Endothelial cell of umbilical vein (primary cell): ENCODE results near the gene AUTS2. TPM values are rescaled to one million over a fixed set of nuclear protein-coding genes. Genes with fewer than 3 reads are reported as not detected.

Experiments
- BruUV-seq: library from RNA; stranded (reverse); fragments of 400-500 nt; replicated peaks from 2 replicates; lab custom pipeline; 2021; lab: Mats Ljungman, UMichigan
- CTCF ChIA-PET: fragments of 300-600, 350-600 bp; sonication (Branson Sonifier 250); formaldehyde crosslinking; loops from one replicate; lab custom pipeline; 2021; ENCODE audit warnings: antibody characterized with exemption, inconsistent platforms; lab: Charles Lee
- POLR2A ChIA-PET: fragments of 300-600, 350-600 bp; sonication (Branson Sonifier 250); formaldehyde crosslinking; loops from one replicate; lab custom pipeline; 2021; ENCODE audit warnings: antibody characterized with exemption, inconsistent platforms; lab: Charles Lee
- DNase-seq: peaks from one replicate; pipeline ENCODE4 v3.0.0-alpha.2; 2011; ENCODE audit warnings: low read depth, low spot score
- FAIRE-seq: peaks from 2 replicates; lab custom pipeline; 2011; peaks lifted over from hg19 to GRCh38; lab: Jason Lieb, UNC
- H2AFZ ChIP-seq: 2 replicates; pipeline ENCODE4 v1.6.0; 2012; ENCODE audit warnings: low read depth, low read length, control low read depth, inconsistent platforms
- H3K27ac ChIP-seq: 2 replicates; pipeline ENCODE4 v1.5.1; 2011; ENCODE audit warnings: low read depth, mild to moderate bottlenecking, control low read depth, low read length, moderate library complexity; ENCODE audit not compliant: insufficient read depth
- H3K27me3 ChIP-seq, 2 experiments: 2 replicates each; pipeline versions ENCODE4 v1.6.0 to v1.6.1; 2011; ENCODE audit warnings: low read length in 2 of 2, mixed read lengths in 1 of 2; ENCODE audit not compliant: control insufficient read depth in 2 of 2, insufficient read depth in 2 of 2
- H3K36me3 ChIP-seq, 2 experiments: 2 replicates in 1 of 2; 3 replicates in 1 of 2; pipeline ENCODE4 v1.5.1; 2011; ENCODE audit warnings: low read length in 2 of 2, mild to moderate bottlenecking in 1 of 2, moderate library complexity in 1 of 2; ENCODE audit not compliant: control insufficient read depth in 2 of 2, insufficient read depth in 2 of 2; ENCODE audit errors: extremely low read depth in 1 of 2
- H3K4me1 ChIP-seq: 3 replicates; pipeline ENCODE4 v1.5.1; 2011; ENCODE audit warnings: mild to moderate bottlenecking, low read length; ENCODE audit not compliant: control insufficient read depth, insufficient read depth; ENCODE audit errors: extremely low read depth
- H3K4me2 ChIP-seq: 2 replicates; pipeline ENCODE4 v1.6.1; 2011; ENCODE audit warnings: low read length, control low read depth, mixed read lengths; ENCODE audit not compliant: insufficient read depth
- H3K4me3 ChIP-seq, 3 experiments: fragments of 200-600 bp in 1 of 3; sonication (generic), shearing (Covaris generic) in 1 of 3; replicated peaks in 1 of 3; 2 replicates each; pipeline ENCODE4 v1.5.1; 2011 to 2016; ENCODE audit warnings: control low read depth in 3 of 3, low read length in 3 of 3, mild to moderate bottlenecking in 2 of 3, inconsistent platforms in 1 of 3, low read depth in 1 of 3, moderate library complexity in 1 of 3; ENCODE audit not compliant: insufficient read depth in 1 of 3
- H3K79me2 ChIP-seq: 2 replicates; pipeline ENCODE4 v1.6.0; 2012; ENCODE audit warnings: low read length, inconsistent platforms; ENCODE audit not compliant: control insufficient read depth, insufficient read depth
- H3K9ac ChIP-seq: replicated peaks from 2 replicates; pipeline ENCODE3; 2011; ENCODE audit warnings: low read length, control low read depth; ENCODE audit not compliant: insufficient read depth; ENCODE audit errors: extremely low read depth
- H3K9me1 ChIP-seq: replicated peaks from 3 replicates; pipeline ENCODE4 v1.6.0; 2011; ENCODE audit warnings: mild to moderate bottlenecking, low read length; ENCODE audit not compliant: control insufficient read depth, insufficient read depth; ENCODE audit errors: extremely low read depth
- H3K9me3 ChIP-seq: replicated peaks from 2 replicates; pipeline ENCODE4 v1.5.1; 2012; ENCODE audit warnings: low read length, inconsistent platforms; ENCODE audit not compliant: control insufficient read depth, insufficient read depth
- H4K20me1 ChIP-seq: replicated peaks from 2 replicates; pipeline ENCODE3; 2011; ENCODE audit warnings: mild to moderate bottlenecking, low read length; ENCODE audit not compliant: control insufficient read depth, insufficient read depth; ENCODE audit errors: extremely low read depth
- CTCF ChIP-seq, 2 donors: IDR thresholded peaks; 1 replicate in 1 of 2; 2 replicates in 1 of 2; pipeline ENCODE4 v1.5.1; 2011; ENCODE audit warnings: low read length in 2 of 2, mild to moderate bottlenecking in 2 of 2, moderate library complexity in 2 of 2, control low read depth in 1 of 2, inconsistent platforms in 1 of 2, low read depth in 1 of 2; ENCODE audit not compliant: insufficient read depth in 1 of 2; ENCODE audit errors: extremely low read depth in 1 of 2
- EZH2 ChIP-seq: IDR thresholded peaks from 2 replicates; pipeline ENCODE4 v1.6.1; 2012; ENCODE audit warnings: borderline replicate concordance, low read depth, mild to moderate bottlenecking, moderate library complexity, low read length, inconsistent platforms; ENCODE audit not compliant: severe bottlenecking
- FOS ChIP-seq: IDR thresholded peaks from 2 replicates; pipeline ENCODE4 v1.6.1; 2011; ENCODE audit warnings: mild to moderate bottlenecking, low read length, moderate library complexity, borderline replicate concordance; ENCODE audit not compliant: insufficient read depth
- GATA2 ChIP-seq: IDR thresholded peaks from 2 replicates; pipeline ENCODE4 v1.7.0; 2011; ENCODE audit warnings: low read depth, mild to moderate bottlenecking, moderate library complexity, mixed read lengths, low read length; ENCODE audit not compliant: insufficient read length, insufficient read depth
- JUN ChIP-seq: IDR thresholded peaks from 2 replicates; pipeline ENCODE4 v1.6.1; 2011; ENCODE audit warnings: borderline replicate concordance, low read depth; ENCODE audit not compliant: insufficient read length, insufficient read depth
- MAX ChIP-seq: IDR thresholded peaks from 2 replicates; pipeline ENCODE4 v1.6.1; 2011; ENCODE audit not compliant: insufficient read depth, insufficient read length
- MYC ChIP-seq: IDR thresholded peaks from one replicate; pipeline ENCODE4 v1.6.1; 2011; ENCODE audit warnings: mild to moderate bottlenecking, low read depth, low read length
- POLR2A ChIP-seq: IDR thresholded peaks from 2 replicates; pipeline ENCODE4 v1.6.1; 2012; ENCODE audit warnings: low read depth, mild to moderate bottlenecking, control low read depth, low read length
- POLR2AphosphoS5 ChIP-seq: IDR thresholded peaks from 2 replicates; pipeline ENCODE4 v1.6.1; 2012; ENCODE audit warnings: low read depth, mild to moderate bottlenecking, control low read depth, low read length, moderate library complexity; ENCODE audit not compliant: insufficient read depth
- dilution Hi-C: fragments of 300-500 bp; cut with MboI; formaldehyde crosslinking; loops from one replicate; pipeline ENCODE4 v1.15.0; 2019; ENCODE audit warnings: low sequenced_read_pairs; ENCODE audit not compliant: extremely low pct_ligation_motif_present
- intact Hi-C: fragments of 100-400 bp; cut with micrococcal nuclease; formaldehyde crosslinking; loops from one replicate; pipeline ENCODE4 v1.10.0; 2022
- polyA plus RNA-seq, 4 experiments: library from polyadenylated mRNA; depleted of rRNA in 3 of 4; stranded (reverse) in 3 of 4; unstranded in 1 of 4; fragments of >200 nt; gene quantifications; 2 replicates each; pipeline versions ENCODE4 v1.2.1 to v1.2.3, GENCODE V29; 2011 to 2012; ENCODE audit warnings: missing spikeins in 1 of 4
- total RNA-seq: library from RNA; stranded (reverse); gene quantifications from 2 replicates; pipeline ENCODE4 v1.2.3, GENCODE V29; 2021

Gene AUTS2
- total and polyA plus RNA-seq, 2 donors (not counting 3 experiments of a cell fraction or from before 2014, with no cell fraction given): 0.59 to 8.0 TPM

GRCh38 chr7:70512761-70513160 is 914.5 kb downstream of the AUTS2 start:
- DNase-seq (no peak), FAIRE-seq (no peak)
- Histone ChIP-seq H3K9me1 (no peaks in the 10 kb centered on the region), H3K27ac (no peak overlapping the region), H2AFZ (no peak overlapping the region), H3K36me3 (no peaks in the 10 kb centered on the region), H3K9ac (no peak overlapping the region), H3K27me3 (no peaks in the 10 kb centered on the region), H3K4me3 (no peak overlapping the region), H3K9me3 (peaks cover 4% of the 10 kb centered on the region), H3K4me1 (no peaks in the 10 kb centered on the region), H3K4me2 (no peak overlapping the region), H4K20me1 (no peaks in the 10 kb centered on the region), H3K79me2 (no peaks in the 10 kb centered on the region)
- dilution Hi-C loops (no loop called here), intact Hi-C loops (no loop called here)
- CTCF ChIA-PET: no interaction called here
- BruUV-seq: no TSS peak
- no peak for TF ChIP-seq MAX
- TF ChIP-seq EZH2: no peak
- no peak for TF ChIP-seq FOS
- no peak for TF ChIP-seq JUN
- TF ChIP-seq MYC: no peak
- no peak for TF ChIP-seq CTCF (IDR thresholded peaks at IDR 0.05; ENCODE audit: extremely low read depth in 1 of 2, insufficient read depth in 1 of 2, low read depth in 1 of 2, low read length in 2 of 2)
- TF ChIP-seq POLR2AphosphoS5: no peak
- no peak for TF ChIP-seq POLR2A
- no peak for TF ChIP-seq GATA2
- POLR2A ChIA-PET: no interaction called here
